ENCODE results near the gene TUBB2B.

GRCh38 chr6:3196770-3197169 lies 30.7 kb downstream of the TUBB2B start:
- TF ChIP-seq REST (IDR thresholded peaks at IDR 0.05; ENCODE audit: insufficient read depth in 1 of 2, low read depth in 2 of 2, low read length in 2 of 2) (no peak), POLR2AphosphoS5 (IDR thresholded peaks at IDR 0.05; ENCODE audit: low read depth, low read length) (no peak), TAF1 (IDR thresholded peaks at IDR 0.05; ENCODE audit: borderline replicate concordance, insufficient read depth, low read length) (no peak), SIN3A (IDR thresholded peaks at IDR 0.05; ENCODE audit: borderline replicate concordance, insufficient read depth, low read length) (no peak), FOXP2 (optimal IDR thresholded peaks at IDR 0.05; ENCODE audit: borderline replicate concordance, extremely low read depth, extremely low read length, insufficient read depth) (no peak)
